ENCODE results near the gene PRUNE1.

The PRUNE1 gene

DNA sequence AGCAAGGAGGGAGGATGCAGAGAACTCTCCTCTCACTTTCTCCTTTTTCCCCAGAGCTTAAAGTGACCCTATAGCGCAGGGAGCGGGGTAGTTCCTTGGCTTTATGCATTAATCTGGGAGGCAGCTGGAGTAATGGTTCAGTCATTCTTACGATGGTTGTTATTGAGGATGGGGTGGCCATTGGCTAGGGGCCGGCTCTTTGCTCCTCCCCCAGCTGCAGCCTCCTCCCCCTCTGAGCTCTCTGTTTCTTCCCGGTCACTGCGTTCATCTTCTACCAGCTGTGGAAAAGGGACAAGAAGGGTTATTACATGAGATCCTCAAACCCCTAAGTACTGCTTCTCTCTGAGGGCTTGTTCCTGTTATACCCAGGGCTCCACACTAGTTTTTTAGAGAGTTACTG, 42.2 kb upstream of the PRUNE1 start:
- no peak overlapping the region for H3K4me3 ChIP-seq
- no peak for DNase-seq (ENCODE audit: low spot score)
- TF ChIP-seq, protein P1, sequence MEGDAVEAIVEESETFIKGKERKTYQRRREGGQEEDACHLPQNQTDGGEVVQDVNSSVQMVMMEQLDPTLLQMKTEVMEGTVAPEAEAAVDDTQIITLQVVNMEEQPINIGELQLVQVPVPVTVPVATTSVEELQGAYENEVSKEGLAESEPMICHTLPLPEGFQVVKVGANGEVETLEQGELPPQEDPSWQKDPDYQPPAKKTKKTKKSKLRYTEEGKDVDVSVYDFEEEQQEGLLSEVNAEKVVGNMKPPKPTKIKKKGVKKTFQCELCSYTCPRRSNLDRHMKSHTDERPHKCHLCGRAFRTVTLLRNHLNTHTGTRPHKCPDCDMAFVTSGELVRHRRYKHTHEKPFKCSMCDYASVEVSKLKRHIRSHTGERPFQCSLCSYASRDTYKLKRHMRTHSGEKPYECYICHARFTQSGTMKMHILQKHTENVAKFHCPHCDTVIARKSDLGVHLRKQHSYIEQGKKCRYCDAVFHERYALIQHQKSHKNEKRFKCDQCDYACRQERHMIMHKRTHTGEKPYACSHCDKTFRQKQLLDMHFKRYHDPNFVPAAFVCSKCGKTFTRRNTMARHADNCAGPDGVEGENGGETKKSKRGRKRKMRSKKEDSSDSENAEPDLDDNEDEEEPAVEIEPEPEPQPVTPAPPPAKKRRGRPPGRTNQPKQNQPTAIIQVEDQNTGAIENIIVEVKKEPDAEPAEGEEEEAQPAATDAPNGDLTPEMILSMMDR (IDR thresholded peaks at IDR 0.05) = no peak
- peak overlapping the region in 1 of 2 donors; percentile 0 for H3K27ac ChIP-seq

DNA sequence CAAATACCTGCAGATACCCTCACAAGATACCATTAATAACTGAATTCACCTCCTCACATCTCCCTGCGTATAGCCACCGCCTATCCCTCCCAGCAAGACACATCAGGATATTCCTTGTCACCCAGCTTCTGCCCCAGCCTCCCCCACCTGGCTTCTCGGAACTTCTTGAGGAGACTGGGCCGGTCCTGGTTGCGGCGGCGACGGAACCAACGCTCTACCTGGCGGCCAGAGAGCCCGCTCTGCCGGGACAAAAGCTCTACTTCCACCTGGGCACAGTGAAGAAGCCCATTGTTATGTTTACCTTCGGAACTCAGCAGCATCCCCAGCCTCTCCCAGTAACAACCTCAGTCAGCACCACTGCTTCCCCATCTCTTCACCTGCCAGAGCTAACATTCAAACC, 40.3 kb upstream of the PRUNE1 start:
- TF ChIP-seq, protein P1 (IDR thresholded peaks at IDR 0.05) = no peak
- peak; percentile 56 for DNase-seq (ENCODE audit: low spot score)
- H3K27ac ChIP-seq = no peak overlapping the region
- no peak overlapping the region for H3K4me3 ChIP-seq

DNA sequence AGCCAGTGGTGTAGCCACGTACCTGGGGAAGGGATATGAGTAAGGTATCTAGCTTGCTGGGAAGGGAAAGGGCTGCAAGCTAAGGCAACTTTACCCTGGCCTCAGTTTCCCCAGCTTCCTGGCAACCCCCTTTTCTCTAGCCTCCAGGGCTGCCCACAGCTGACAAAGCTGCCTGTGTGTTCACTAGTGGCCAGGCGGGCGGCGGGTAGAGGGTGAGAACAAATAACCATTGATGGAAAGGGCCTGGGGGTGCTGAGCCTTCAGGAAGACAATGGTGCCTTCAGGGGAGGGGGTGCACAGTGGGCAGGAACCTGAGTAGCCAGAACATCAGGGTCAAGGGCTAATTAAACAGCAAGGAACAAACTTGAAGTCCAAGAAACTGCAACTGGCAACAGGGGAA, 39.8 kb upstream of the PRUNE1 start:
- Histone ChIP-seq H3K27ac (no peak overlapping the region), H3K4me3 (no peak overlapping the region)
- DNase-seq (ENCODE audit: low spot score) = no peak
- TF ChIP-seq, protein P1 (IDR thresholded peaks at IDR 0.05) = no peak

DNA sequence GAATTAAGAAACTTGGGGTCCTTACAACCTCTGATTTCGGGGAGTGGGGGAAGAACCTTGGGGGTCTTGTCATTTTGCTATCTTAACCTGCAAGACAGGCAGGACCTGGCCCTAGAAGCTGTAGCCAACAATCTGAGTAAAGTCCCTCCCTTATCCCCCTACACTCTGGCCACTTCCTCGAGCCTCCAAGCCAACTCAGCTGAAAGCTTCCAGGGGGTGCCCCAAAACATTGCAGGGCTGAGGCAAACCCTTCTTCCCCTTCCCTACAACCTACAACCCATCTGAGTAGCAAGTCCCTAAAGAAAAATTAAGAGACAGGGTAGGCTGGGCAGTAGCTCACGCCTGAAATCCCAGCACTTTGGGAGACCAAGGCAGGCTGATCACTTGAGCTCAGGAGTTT, 38.6 kb upstream of the PRUNE1 start:
- no peak overlapping the region for H3K27ac ChIP-seq
- DNase-seq (ENCODE audit: low spot score) = no peak
- TF ChIP-seq, protein P1 (IDR thresholded peaks at IDR 0.05) = no peak
- H3K4me3 ChIP-seq = no peak overlapping the region

DNA sequence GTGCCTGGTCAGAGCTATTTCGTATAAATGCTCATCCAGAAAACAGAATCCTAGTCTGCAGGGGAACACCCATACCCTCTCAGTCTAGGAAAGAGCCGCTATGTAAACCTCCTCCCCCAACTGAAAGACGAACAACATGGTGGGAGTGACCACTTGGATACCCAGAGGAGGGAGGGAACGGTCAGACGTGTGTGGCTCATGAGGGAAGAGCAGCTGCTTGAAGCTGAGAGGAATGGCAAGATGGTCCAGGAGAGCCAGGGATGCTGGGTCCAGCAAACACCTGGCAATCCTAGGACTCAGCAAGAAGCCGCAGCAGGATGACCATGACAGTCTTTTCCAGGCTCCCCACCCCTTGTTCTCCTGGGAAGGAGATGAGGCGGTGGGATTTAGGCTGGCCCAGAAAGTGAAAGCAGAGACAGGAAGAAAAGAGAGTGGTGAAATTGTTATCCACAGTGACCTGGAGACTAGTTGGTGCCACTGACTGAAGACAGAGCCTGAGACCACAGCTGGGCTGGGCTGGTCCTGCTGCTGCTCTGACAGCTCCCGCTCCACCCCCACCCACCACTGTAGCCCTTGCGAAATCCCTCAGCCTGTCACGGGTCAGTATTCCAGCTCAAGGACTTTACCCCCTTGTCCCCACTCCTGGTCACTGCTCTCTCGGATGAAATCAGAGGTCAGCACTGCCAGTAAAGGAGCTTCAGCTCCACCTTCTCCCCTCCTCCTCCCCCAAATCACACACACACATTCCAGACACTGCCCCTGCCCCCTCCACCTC, 37.3 kb upstream of the PRUNE1 start:
- TF ChIP-seq, protein P1 (IDR thresholded peaks at IDR 0.05) = no peak
- DNase-seq (ENCODE audit: low spot score) = peak; percentile 87
- peak overlapping the region; percentile 96 to 98 for H3K27ac ChIP-seq
- H3K4me3 ChIP-seq = peak overlapping the region; percentile 93

DNA sequence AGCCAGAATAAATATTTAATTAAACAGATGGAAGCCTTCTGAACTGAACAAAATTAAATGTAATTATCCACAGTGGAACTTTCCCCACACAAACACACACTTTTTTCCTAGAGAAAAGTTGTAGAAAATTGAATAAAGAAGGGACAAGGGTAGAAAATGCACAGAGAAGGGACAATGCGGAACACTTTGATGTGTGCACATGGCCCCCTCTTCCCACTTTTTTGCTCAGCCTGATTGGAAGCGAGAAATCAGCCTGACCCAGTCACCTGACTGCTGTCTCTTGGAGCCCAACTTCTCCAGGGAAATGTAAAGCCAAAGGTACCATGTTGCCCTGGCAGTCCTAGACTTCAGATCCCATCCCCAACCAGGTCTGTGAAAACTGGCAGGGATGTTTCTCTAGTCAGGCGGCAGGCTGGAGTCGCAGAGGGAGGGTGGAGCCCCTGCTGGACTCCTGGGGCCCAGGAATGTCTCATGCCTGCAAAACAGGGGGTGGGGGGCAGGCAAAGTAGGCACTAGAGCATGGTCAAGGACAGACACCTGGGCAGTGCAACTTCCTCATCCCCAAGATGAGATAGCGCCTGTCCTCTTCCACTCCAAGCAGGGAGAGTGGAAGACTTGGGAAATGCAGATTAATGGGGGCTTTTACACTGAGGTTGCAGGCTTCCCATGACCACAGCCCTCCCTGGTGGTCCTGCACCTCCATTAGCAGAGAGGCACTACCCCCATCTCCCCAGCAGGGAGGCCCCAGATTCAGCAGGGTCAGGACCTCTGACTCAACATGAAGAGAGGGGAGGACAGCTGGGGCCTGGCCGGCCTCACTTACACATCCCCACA, 36.4 kb upstream of the PRUNE1 start:
- H3K4me3 ChIP-seq = peak overlapping the region; percentile 93
- TF ChIP-seq, protein P1 (IDR thresholded peaks at IDR 0.05) = no peak
- DNase-seq (ENCODE audit: low spot score) = no peak
- peak overlapping the region; percentile 96 to 98 for H3K27ac ChIP-seq

Data from coronary artery (tissue), 2 donors.